GM23338 (cell line): ENCODE data around the gene BHLHA15. TPM values are rescaled to one million over a fixed set of nuclear protein-coding genes. Genes with fewer than 3 reads are reported as not detected.

ENCODE experiments used
- ATAC-seq: fragments of 200-7000 bp; cut with Tn5 transposase; 3 replicates; pipeline ENCODE4 v1.9.1; 2020
- DNase-seq: peaks from one replicate; pipeline ENCODE4 v3.0.0-alpha.2; 2015; ENCODE audit warnings: low spot score
- H2AFZ ChIP-seq: fragments of 200-600 bp; sonication (generic); 2 replicates; pipeline ENCODE4 v1.8.0; 2016; ENCODE audit warnings: antibody characterized with exemption, mild to moderate bottlenecking, moderate library complexity
- H3F3A ChIP-seq: fragments of 200-600 bp; sonication (generic); replicated peaks from 2 replicates; pipeline ENCODE4 v1.8.0; 2017; ENCODE audit warnings: antibody characterized with exemption, mixed run types, low read depth
- H3K27ac ChIP-seq: fragments of 200-600 bp; sonication (generic); 2 replicates; pipeline ENCODE4 v1.6.1; 2016; ENCODE audit warnings: low read depth
- H3K27me3 ChIP-seq: fragments of 200-600 bp; sonication (generic); 2 replicates; pipeline ENCODE4 v1.8.0; 2016; ENCODE audit warnings: mild to moderate bottlenecking, mixed run types, moderate library complexity; ENCODE audit not compliant: insufficient read depth
- H3K36me3 ChIP-seq: fragments of 200-600 bp; sonication (generic); 2 replicates; pipeline ENCODE4 v1.8.0; 2016; ENCODE audit warnings: mild to moderate bottlenecking; ENCODE audit not compliant: insufficient read depth
- H3K4me1 ChIP-seq: fragments of 200-600 bp; sonication (generic); 2 replicates; pipeline ENCODE4 v1.8.0; 2016; ENCODE audit warnings: mild to moderate bottlenecking, moderate library complexity; ENCODE audit not compliant: insufficient read depth
- H3K4me2 ChIP-seq: fragments of 200-600 bp; sonication (generic); 2 replicates; pipeline ENCODE4 v1.7.1; 2017; ENCODE audit warnings: mixed run types
- H3K4me3 ChIP-seq: fragments of 200-600 bp; sonication (generic); 2 replicates; pipeline ENCODE4 v1.6.1; 2016; ENCODE audit warnings: mixed run types
- H3K79me2 ChIP-seq: fragments of 200-600 bp; sonication (generic); replicated peaks from 2 replicates; pipeline ENCODE4 v1.8.0; 2017; ENCODE audit warnings: mild to moderate bottlenecking; ENCODE audit not compliant: insufficient read depth
- H3K9me2 ChIP-seq: fragments of 200-600 bp; sonication (generic); 2 replicates; pipeline ENCODE4 v1.8.0; 2017; ENCODE audit not compliant: insufficient read depth
- H4K20me1 ChIP-seq: fragments of 200-600 bp; sonication (generic); replicated peaks from 2 replicates; pipeline ENCODE4 v1.8.0; 2017; ENCODE audit warnings: mild to moderate bottlenecking; ENCODE audit not compliant: insufficient read depth
- H3K27ac Mint-ChIP-seq: 2 replicates; pipeline ENCODE4 v1.8.0; 2020; ENCODE audit warnings: inconsistent platforms, mild to moderate bottlenecking, moderate library complexity, mixed read lengths
- H3K27me3 Mint-ChIP-seq: 3 replicates; pipeline ENCODE4 v1.8.0; 2022; ENCODE audit warnings: low read depth, mild to moderate bottlenecking, moderate library complexity, mixed read lengths, inconsistent platforms; ENCODE audit not compliant: insufficient read depth, poor library complexity
- H3K36me3 Mint-ChIP-seq: 3 replicates; pipeline ENCODE4 v1.8.0; 2021; ENCODE audit warnings: low read depth, mild to moderate bottlenecking, inconsistent platforms, moderate library complexity, mixed read lengths
- H3K4me1 Mint-ChIP-seq: 3 replicates; pipeline ENCODE4 v1.8.0; 2020; ENCODE audit warnings: mild to moderate bottlenecking, inconsistent platforms, mixed read lengths
- H3K4me3 Mint-ChIP-seq: 3 replicates; pipeline ENCODE4 v1.8.0; 2021; ENCODE audit warnings: moderate library complexity, mild to moderate bottlenecking, inconsistent platforms, mixed read lengths
- H3K9me3 Mint-ChIP-seq: 3 replicates; pipeline ENCODE4 v1.8.0; 2020; ENCODE audit warnings: moderate library complexity, mild to moderate bottlenecking, inconsistent platforms, mixed read lengths
- CREB1 ChIP-seq: fragments of 250-450 bp; sonication (Bioruptor Pico); IDR thresholded peaks from 2 replicates; pipeline ENCODE4 v1.5.0; 2020; ENCODE audit warnings: low read depth, mild to moderate bottlenecking, moderate library complexity
- CTCF ChIP-seq, 2 experiments: fragments of 200-600 bp in 1 of 2; sonication (generic) in 1 of 2; conservative IDR thresholded peaks; 2 replicates each; pipeline versions ENCODE4 v1.5.1 to v1.6.1; 2016 to 2017; ENCODE audit warnings: antibody characterized with exemption in 2 of 2, low read depth in 2 of 2, mild to moderate bottlenecking in 2 of 2, moderate library complexity in 1 of 2
- EZH2 ChIP-seq: fragments of 200-600 bp; sonication (generic); IDR thresholded peaks from one replicate; pipeline ENCODE4 v1.8.0; 2017; ENCODE audit warnings: antibody characterized with exemption, mild to moderate bottlenecking, low read depth; ENCODE audit not compliant: unreplicated experiment
- EZH2phosphoT487 ChIP-seq: fragments of 200-600 bp; sonication (generic); IDR thresholded peaks from one replicate; pipeline ENCODE4 v1.8.1; 2018; ENCODE audit warnings: antibody characterized with exemption; ENCODE audit not compliant: unreplicated experiment
- JUNB ChIP-seq: IDR thresholded peaks from one replicate; pipeline ENCODE4 v1.6.1; 2016; ENCODE audit warnings: antibody characterized with exemption; ENCODE audit not compliant: unreplicated experiment
- NANOG ChIP-seq: IDR thresholded peaks from 2 replicates; pipeline ENCODE4 v1.6.1; 2016; ENCODE audit warnings: antibody characterized with exemption, borderline replicate concordance
- POLR2AphosphoS5 ChIP-seq: IDR thresholded peaks from 2 replicates; pipeline ENCODE4 v1.6.1; 2016; ENCODE audit warnings: antibody characterized with exemption, low read depth
- STAT1 ChIP-seq: IDR thresholded peaks from one replicate; pipeline ENCODE4 v1.6.1; 2016; ENCODE audit warnings: antibody characterized with exemption; ENCODE audit not compliant: unreplicated experiment
- ZNF114 ChIP-seq: fragments of 250-450 bp; sonication (Bioruptor Pico); IDR thresholded peaks from 2 replicates; pipeline ENCODE4 v1.5.0; 2020; ENCODE audit warnings: mild to moderate bottlenecking, moderate library complexity
- ZNF331 ChIP-seq: fragments of 250-450 bp; sonication (Bioruptor Pico); IDR thresholded peaks from 2 replicates; pipeline ENCODE4 v1.5.0; 2020; ENCODE audit warnings: low read depth, mild to moderate bottlenecking, moderate library complexity
- polyA plus RNA-seq: library from polyadenylated mRNA; unstranded; fragments of >200 nt; fragmentation: Nextera tagmentation; extraction: Ambion mirVana; gene quantifications from 2 replicates; pipeline ENCODE4 v1.2.1, GENCODE V29; 2016
- total RNA-seq: library from RNA; depleted of rRNA; stranded (reverse); fragments of >200 nt; shearing (Covaris generic); gene quantifications from 2 replicates; pipeline ENCODE4 v1.2.3, GENCODE V29; 2014
- TF ChIP-seq, protein P1 (sequence below): IDR thresholded peaks from one replicate; pipeline ENCODE4 v1.6.1; 2018; ENCODE audit warnings: antibody characterized with exemption; ENCODE audit not compliant: unreplicated experiment
- TF ChIP-seq, protein P2 (sequence below): IDR thresholded peaks from 2 replicates; pipeline ENCODE4 v1.6.1; 2016; ENCODE audit warnings: antibody characterized with exemption
- TF ChIP-seq, protein P3 (sequence below): fragments of 250-450 bp; sonication (Bioruptor Pico); IDR thresholded peaks from 2 replicates; pipeline ENCODE4 v1.5.0; 2020; ENCODE audit warnings: mild to moderate bottlenecking, moderate library complexity

Gene BHLHA15
- total and polyA plus RNA-seq, 2 experiments from 2014 or later: 1.4 to 8.3 TPM

DNA sequence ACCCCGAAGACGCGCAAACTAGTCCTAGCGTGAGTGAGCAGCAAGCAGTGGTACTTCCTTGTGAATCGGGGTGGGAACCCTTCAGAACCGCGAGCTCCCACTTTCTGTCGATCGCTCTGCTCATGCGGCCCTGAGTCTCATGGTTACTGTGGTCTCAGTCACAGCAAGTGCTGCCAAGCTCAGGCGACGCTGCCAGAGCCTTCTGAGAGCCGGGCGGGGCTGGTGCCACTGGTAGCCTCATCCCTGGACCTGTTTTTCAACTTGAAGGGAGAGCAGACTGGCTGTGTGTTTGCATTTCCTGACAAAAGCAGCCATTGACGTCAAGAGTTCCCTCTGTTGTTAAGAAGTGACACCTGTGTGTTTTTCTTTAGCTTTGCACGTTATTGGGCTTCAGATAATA is 32.9 kb upstream of the BHLHA15 start:
- Histone ChIP-seq H3K4me3 (no peak overlapping the region), H2AFZ (no peak overlapping the region), H3K36me3 (no peaks in the 10 kb centered on the region), H4K20me1 (peaks cover 7% of the 10 kb centered on the region; the same call in 1 of the 2 replicates), H3K27me3 (no peaks in the 10 kb centered on the region), H3K4me2 (0 out of 2 replicates have a peak overlapping the region, but pooled peaks have one; percentile 3), H3F3A (0 out of 2 replicates have a peak, but pooled peaks cover 4% of the 10 kb centered on the region), H3K79me2 (0 out of 2 replicates have a peak, but pooled peaks cover 4% of the 10 kb centered on the region), H3K27ac (peak overlapping the region; percentile 82), H3K4me1 (peaks cover 22% of the 10 kb centered on the region), H3K9me2 (no peaks in the 10 kb centered on the region)
- ATAC-seq (peak; percentile 71), DNase-seq (peak; percentile 44)
- Mint-ChIP-seq H3K36me3 (peaks cover 3% of the 10 kb centered on the region; the same call in 2 of the 3 replicates), H3K27me3 (peaks cover 6% of the 10 kb centered on the region), H3K4me3 (no peak overlapping the region), H3K27ac (no peak overlapping the region), H3K4me1 (peaks cover 29% of the 10 kb centered on the region), H3K9me3 (no peaks in the 10 kb centered on the region)
- TF ChIP-seq JUNB (no peak), POLR2AphosphoS5 (no peak), ZNF114 (CRISPR knock-in tag) (no peak), CREB1 (no peak), ZNF331 (CRISPR knock-in tag) (no peak), EZH2phosphoT487 (no peak), NANOG (no peak), EZH2 (no peak), CTCF (conservative IDR thresholded peaks at IDR 0.05; ENCODE audit: low read depth in 2 of 2) (no peak), STAT1 (no peak)
- TF ChIP-seq, protein P1, sequence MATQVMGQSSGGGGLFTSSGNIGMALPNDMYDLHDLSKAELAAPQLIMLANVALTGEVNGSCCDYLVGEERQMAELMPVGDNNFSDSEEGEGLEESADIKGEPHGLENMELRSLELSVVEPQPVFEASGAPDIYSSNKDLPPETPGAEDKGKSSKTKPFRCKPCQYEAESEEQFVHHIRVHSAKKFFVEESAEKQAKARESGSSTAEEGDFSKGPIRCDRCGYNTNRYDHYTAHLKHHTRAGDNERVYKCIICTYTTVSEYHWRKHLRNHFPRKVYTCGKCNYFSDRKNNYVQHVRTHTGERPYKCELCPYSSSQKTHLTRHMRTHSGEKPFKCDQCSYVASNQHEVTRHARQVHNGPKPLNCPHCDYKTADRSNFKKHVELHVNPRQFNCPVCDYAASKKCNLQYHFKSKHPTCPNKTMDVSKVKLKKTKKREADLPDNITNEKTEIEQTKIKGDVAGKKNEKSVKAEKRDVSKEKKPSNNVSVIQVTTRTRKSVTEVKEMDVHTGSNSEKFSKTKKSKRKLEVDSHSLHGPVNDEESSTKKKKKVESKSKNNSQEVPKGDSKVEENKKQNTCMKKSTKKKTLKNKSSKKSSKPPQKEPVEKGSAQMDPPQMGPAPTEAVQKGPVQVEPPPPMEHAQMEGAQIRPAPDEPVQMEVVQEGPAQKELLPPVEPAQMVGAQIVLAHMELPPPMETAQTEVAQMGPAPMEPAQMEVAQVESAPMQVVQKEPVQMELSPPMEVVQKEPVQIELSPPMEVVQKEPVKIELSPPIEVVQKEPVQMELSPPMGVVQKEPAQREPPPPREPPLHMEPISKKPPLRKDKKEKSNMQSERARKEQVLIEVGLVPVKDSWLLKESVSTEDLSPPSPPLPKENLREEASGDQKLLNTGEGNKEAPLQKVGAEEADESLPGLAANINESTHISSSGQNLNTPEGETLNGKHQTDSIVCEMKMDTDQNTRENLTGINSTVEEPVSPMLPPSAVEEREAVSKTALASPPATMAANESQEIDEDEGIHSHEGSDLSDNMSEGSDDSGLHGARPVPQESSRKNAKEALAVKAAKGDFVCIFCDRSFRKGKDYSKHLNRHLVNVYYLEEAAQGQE: no peak
- TF ChIP-seq, protein P2, sequence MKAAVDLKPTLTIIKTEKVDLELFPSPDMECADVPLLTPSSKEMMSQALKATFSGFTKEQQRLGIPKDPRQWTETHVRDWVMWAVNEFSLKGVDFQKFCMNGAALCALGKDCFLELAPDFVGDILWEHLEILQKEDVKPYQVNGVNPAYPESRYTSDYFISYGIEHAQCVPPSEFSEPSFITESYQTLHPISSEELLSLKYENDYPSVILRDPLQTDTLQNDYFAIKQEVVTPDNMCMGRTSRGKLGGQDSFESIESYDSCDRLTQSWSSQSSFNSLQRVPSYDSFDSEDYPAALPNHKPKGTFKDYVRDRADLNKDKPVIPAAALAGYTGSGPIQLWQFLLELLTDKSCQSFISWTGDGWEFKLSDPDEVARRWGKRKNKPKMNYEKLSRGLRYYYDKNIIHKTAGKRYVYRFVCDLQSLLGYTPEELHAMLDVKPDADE: no peak
- TF ChIP-seq, protein P3, sequence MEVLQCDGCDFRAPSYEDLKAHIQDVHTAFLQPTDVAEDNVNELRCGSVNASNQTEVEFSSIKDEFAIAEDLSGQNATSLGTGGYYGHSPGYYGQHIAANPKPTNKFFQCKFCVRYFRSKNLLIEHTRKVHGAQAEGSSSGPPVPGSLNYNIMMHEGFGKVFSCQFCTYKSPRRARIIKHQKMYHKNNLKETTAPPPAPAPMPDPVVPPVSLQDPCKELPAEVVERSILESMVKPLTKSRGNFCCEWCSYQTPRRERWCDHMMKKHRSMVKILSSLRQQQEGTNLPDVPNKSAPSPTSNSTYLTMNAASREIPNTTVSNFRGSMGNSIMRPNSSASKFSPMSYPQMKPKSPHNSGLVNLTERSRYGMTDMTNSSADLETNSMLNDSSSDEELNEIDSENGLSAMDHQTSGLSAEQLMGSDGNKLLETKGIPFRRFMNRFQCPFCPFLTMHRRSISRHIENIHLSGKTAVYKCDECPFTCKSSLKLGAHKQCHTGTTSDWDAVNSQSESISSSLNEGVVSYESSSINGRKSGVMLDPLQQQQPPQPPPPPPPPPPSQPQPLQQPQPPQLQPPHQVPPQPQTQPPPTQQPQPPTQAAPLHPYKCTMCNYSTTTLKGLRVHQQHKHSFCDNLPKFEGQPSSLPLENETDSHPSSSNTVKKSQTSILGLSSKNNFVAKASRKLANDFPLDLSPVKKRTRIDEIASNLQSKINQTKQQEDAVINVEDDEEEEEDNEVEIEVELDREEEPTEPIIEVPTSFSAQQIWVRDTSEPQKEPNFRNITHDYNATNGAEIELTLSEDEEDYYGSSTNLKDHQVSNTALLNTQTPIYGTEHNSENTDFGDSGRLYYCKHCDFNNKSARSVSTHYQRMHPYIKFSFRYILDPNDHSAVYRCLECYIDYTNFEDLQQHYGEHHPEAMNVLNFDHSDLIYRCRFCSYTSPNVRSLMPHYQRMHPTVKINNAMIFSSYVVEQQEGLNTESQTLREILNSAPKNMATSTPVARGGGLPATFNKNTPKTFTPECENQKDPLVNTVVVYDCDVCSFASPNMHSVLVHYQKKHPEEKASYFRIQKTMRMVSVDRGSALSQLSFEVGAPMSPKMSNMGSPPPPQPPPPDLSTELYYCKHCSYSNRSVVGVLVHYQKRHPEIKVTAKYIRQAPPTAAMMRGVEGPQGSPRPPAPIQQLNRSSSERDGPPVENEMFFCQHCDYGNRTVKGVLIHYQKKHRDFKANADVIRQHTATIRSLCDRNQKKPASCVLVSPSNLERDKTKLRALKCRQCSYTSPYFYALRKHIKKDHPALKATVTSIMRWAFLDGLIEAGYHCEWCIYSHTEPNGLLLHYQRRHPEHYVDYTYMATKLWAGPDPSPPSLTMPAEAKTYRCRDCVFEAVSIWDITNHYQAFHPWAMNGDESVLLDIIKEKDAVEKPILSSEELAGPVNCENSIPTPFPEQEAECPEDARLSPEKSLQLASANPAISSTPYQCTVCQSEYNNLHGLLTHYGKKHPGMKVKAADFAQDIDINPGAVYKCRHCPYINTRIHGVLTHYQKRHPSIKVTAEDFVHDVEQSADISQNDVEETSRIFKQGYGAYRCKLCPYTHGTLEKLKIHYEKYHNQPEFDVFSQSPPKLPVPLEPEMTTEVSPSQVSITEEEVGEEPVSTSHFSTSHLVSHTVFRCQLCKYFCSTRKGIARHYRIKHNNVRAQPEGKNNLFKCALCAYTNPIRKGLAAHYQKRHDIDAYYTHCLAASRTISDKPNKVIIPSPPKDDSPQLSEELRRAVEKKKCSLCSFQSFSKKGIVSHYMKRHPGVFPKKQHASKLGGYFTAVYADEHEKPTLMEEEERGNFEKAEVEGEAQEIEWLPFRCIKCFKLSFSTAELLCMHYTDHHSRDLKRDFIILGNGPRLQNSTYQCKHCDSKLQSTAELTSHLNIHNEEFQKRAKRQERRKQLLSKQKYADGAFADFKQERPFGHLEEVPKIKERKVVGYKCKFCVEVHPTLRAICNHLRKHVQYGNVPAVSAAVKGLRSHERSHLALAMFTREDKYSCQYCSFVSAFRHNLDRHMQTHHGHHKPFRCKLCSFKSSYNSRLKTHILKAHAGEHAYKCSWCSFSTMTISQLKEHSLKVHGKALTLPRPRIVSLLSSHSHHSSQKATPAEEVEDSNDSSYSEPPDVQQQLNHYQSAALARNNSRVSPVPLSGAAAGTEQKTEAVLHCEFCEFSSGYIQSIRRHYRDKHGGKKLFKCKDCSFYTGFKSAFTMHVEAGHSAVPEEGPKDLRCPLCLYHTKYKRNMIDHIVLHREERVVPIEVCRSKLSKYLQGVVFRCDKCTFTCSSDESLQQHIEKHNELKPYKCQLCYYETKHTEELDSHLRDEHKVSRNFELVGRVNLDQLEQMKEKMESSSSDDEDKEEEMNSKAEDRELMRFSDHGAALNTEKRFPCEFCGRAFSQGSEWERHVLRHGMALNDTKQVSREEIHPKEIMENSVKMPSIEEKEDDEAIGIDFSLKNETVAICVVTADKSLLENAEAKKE (CRISPR knock-in tag): no peak
